GM18508 (cell line): ENCODE measurements around the gene SIGLEC5.
"Not testable (repeated sequence)": the region's sequence is repeated elsewhere in the genome, so short reads cannot be mapped to it uniquely, and the experiment has no call there.

ENCODE experiments used
- ATAC-seq: cut with Tn5 transposase; IDR thresholded peaks from one replicate; pipeline ENCODE4 v1.9.1; 2021; ENCODE audit warnings: moderate number of reproducible peaks; ENCODE audit not compliant: insufficient read depth, unreplicated experiment

Gene SIGLEC5, protein sequence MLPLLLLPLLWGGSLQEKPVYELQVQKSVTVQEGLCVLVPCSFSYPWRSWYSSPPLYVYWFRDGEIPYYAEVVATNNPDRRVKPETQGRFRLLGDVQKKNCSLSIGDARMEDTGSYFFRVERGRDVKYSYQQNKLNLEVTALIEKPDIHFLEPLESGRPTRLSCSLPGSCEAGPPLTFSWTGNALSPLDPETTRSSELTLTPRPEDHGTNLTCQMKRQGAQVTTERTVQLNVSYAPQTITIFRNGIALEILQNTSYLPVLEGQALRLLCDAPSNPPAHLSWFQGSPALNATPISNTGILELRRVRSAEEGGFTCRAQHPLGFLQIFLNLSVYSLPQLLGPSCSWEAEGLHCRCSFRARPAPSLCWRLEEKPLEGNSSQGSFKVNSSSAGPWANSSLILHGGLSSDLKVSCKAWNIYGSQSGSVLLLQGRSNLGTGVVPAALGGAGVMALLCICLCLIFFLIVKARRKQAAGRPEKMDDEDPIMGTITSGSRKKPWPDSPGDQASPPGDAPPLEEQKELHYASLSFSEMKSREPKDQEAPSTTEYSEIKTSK

DNA sequence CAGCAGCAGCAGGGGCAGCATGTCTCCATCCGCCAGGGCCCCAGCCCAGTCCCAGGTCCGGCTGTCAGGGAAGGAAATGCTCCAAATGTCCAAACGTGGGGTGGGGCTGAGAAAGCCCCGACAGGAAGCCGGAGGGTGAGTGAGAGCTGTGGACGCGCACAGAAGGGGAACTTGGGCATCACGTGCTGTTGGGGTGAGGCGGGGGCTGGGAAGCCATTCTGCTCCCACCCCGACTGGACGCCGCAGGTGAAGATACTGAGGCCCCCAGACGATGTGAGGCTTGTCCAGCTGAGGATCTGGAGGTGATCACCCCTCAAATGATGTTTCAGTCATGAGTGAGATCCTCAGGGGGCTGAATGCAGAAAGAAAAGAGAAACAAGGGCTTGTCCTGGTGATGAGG lies at the start of gene SIGLEC5:
Gene SIGLEC5, minus strand, starts transcription at position 87 of the 400 bp plus-strand sequence. Its CDS starts 66 bp downstream, at position 21.
- ATAC-seq = not testable (repeated sequence)

DNA sequence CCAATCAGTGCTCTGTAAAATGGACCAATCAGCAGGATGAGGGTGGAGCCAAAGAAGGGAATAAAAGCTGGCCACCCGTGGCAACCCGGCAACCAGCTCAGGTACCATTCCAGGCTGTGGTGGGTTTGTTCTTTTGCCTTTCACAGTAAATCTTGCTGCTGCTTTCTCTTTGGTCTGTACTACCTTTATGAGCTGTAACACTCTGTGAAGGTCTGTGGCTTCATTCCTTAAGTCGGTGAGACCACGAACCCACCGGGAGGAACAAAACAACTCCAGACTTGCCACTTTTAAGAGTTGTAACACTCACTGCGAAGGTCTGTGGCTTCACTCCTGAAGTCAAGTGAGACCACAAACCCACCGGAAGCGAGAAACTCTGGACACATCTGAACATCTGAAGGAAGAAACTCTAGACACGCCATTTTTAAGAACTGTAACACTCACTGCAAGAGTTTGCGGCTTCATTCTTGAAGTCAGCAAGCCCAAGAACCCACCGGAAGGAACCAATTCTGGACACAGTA lies 46.4 kb upstream of the SIGLEC5 start:
- no peak for ATAC-seq

DNA sequence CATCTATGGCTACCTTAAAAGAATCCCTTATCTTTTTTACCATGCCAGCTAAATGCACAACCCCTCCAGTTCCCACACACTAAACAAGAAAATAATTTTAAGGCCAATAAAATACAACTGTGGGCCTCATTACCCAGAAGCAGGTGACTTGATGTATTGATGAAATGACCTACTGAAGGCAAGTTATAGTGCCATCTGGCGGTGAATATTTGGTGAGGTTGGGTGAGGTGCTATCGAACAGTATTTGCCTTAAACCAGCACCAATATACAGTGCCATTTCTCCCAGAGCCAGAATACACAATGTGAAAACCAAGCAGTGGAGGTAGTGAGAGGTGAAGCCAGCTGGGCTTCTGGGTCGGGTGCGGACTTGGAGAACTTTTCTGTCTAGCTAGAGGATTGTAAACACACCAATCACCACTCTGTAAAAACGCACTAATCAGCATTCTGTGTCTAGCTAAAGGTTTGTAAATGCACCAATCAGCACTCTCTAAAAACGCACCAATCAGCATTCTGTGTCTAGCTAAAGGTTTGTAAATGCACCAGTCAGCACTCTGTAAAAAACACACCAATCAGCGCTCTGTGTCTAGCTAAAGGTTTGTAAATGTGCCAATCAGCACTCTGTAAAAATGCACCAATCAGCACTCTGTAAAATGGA lies 45.8 kb upstream of the SIGLEC5 start:
- not testable (repeated sequence) for ATAC-seq

DNA sequence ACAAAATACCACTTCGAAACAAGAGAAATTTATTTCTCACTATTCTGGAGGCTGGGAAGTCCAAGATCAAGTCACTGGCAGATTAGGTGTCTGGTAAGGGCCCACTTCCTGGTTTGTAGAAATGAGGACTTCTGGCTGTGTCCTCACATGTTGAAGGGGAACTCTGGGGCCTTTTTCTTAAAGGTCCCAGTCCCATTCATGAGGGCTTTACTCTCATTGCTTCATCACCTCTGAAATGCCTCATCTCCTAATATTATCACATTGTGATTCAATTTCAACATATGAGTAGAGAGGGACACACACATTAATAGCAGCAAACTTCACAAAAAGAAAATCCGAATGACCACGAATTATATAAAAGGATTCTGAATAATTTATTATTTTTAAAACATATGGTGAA lies 38.0 kb upstream of the SIGLEC5 start:
- no peak for ATAC-seq

DNA sequence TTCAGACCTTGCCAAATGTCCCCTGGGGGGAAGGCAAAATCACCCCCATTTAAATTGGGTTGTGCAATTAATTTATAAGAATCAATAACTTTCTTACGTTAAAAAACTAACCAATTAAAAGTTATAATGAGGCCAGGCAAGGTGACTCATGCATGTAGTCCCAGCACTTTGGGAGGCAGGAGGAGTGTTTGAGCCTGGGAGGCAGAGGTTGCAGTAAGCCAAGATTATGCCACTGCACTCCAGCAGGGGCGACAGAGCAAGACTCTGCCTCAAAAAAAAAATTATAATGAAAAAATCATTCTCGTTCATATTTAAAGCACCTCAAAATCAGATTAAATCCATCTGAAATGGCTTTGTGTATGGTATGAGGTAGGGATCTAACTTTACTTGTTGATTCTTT lies 34.8 kb upstream of the SIGLEC5 start:
- no peak for ATAC-seq

DNA sequence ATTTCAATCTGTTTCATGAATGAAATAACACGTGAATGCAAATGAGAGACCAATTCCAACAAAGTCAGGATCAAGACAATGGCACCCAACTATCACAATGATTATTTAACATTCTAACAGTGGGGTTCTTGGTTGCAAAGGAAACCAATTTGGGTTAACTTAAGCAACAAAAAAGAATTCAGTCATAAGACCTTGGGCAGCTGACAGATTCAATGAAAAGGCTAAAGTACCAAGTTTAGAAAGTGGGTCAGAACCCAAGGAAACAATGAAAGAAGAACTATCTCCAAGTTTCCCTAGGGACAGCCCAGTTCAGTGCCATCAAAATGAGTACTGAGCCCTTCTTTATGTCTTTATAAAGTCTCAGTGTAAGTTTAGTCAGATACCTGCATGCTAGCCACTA lies 33.9 kb upstream of the SIGLEC5 start:
- ATAC-seq = no peak

DNA sequence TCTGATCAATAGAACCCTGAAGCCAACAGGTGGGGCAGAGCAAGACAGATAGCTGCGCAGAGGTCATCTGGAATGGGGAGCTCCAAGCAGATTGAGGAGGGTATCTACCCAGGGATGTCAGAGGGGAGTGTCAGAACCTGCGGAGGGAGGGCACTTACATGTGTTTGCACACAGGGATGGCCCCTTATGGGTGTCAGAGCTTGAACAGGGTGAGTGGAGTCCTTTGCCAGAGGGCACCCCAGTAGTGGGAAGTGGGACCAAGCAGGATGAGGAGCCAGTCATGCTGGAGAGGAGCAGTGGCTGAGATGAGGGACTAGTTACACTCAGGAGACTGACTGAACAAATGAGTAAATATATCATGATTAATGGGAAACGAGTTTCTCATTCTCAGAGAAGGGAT lies 33.4 kb upstream of the SIGLEC5 start:
- ATAC-seq = no peak

DNA sequence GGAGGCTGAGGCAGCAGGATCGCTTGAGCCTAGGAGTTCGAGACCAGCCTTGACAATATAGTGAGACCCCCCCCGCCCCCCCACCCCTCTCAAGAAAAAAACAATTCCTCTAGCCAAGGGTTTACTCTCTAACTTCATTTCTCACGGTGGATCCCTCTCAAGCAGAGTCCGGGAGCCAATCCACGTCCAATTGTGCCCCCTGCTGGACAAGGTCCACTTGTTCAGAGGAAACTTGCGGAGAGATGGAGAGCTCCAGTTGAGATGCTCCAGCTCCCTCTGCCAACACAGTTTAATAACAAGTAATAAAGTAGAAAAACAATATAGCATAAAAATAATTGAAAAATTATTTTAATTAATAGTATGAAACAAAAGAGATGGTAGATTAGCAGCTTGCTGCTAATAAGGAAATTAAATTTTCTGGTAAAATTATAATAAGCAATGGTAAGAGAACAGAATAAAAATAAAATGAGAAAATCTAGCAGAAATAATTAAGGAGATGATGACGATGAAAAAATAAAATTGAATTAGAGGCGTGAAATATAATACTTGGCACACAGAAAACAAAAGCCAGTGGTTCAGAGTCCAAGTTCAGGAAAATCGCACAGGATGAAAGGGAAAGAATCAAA lies 30.9 kb upstream of the SIGLEC5 start:
- no peak for ATAC-seq

DNA sequence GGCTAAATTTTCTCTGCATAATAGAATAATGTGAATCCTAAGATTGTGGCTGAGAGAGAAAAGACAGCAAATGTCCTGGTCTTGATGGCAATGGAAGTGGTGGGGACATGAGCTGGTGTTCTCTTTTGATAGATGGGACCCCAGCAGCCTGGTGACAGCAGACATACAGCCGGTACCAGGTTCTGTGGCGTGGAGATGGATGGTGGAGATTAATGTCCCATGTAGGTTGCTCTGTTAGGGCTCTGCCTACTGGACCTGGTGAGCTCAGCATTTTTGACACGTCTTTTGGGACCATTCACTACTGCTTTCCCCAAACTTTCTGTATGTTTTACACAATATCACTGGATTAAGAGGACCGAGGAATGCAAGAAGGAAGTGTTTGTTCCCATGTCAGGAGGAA lies 24.6 kb upstream of the SIGLEC5 start:
- no peak for ATAC-seq

DNA sequence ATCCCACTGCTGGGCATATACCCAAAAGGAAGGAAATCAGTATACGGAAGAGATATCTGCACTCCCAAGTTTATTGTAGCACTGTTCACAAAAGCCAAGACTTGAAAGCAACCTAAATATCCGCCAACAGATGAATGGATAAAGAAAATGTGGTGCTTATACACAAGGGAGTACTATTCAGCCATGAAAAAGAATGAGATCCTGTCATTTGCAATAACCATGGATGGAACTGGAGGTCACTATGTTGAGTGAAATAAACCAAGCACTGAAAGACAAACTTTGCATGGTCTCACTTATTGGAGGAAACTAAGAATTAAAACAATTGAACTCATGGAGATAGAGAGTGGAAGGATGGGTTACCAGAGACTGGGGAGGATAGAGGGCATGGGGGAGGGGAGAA lies 23.0 kb upstream of the SIGLEC5 start:
- ATAC-seq = no peak

DNA sequence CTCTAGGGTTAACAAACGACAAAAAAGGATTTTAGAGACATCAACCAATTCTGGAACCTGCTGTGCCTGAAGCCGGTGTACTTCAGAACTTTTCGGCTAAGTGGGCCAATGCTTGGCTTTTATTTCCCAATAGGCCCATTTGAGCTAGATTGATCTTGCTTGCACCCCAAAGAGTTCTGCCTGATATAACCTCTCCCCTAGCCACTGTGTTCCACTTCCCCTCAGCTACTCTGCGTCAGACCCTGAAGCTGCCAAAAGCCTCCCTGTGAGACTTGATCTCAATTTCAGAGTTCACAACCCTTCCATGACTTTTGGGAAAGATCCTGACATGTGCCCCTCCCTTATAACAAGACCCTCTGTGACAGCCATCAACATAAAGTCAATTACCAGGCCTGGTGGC lies 22.1 kb upstream of the SIGLEC5 start:
- no peak for ATAC-seq

DNA sequence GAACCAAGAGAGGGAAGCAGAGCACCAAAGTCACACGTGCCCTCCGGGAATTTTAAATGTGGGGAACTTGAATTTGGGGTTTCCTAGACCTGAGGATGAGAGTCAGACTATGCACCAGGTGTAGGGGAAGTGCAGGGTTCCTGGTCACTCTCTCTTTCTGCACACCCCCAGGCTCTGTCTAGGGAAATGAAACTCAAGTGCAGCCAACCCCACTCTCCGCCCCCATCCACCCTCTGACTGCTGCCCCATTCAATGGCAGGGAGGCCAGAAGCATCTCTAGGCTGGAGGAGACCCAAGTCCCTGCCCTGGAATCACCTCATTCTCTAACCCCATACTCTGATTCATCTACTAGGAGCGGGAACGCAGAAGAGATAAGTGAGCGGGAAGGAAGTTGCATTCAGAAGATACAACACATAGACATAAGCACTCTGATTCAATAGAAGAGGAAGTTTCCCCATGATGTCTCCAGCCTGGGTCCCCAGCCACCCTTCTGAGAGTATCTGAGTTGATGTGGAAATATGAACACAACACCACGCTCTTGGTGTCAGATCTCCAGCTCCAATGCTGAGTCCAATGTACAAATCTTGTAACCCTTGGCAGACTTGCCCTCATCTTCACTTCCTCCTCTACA lies 21.1 kb upstream of the SIGLEC5 start:
- no peak for ATAC-seq

DNA sequence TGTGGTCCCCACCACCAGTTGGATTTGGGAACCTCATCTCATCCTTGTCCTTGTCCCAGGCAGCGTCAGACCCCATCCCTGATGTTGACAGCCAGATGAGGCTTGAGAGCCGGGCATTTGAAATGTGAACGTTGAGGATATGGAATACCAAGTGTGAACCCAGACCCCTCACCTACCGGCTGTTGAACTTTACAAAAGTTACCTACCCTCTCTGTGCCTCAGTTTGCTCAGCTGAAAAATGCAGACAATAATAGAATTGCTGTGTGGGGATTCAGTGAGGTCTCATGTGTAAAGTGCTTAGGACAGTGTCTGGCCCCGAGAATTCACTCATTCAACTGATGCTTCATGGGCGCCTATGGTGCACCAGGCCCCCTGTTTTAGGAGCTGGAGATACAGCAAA lies 17.1 kb upstream of the SIGLEC5 start:
- ATAC-seq = no peak

DNA sequence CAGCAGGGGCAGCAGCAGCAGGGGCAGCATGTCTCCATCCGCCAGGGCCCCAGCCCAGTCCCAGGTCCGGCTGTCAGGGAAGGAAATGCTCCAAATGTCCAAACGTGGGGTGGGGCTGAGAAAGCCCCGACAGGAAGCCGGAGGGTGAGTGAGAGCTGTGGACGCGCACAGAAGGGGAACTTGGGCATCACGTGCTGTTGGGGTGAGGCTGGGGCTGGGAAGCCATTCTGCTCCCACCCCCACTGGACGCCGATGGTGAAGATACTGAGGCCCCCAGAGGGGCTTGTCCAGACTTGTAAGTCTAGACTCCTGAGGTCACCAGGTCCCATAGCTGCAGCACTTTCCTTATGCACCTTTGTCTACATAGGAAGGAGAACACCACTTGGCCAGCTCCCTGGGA lies 16.5 kb upstream of the SIGLEC5 start, which contains the start of gene SIGLEC14:
Gene SIGLEC14, minus strand, starts transcription at position 96 of the 400 bp plus-strand sequence. Its CDS starts 66 bp downstream, at position 30.
- not testable (repeated sequence) for ATAC-seq

DNA sequence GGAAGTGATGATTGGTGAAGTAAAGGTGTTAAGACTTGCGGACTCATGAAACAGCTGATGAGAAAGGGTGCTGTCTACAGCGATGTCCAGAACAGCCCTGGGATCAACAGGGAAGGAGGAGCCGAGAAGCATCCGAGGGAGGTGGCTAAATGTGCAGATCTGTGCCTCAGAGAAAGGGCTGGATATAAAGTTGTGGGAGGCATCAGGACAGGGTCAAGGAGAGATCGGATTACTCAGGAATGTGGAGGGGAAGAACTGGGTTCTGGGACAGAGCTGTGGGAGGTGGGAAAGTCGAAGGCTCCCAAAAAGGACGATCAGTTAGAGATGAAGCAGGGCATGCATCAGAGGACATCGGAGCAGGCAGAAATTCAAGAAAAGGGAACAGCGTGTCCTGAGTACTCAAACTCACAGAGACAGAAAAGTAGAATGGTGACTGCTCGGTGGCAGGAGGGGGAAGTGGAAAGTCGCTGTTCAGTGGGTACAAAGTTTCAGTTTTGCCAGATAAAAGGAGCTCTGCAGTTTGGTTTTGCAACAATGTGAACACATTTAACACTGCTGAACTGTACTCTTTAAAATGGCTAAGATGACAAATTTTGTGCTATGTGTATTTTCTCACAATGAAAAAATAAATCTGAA lies 14.6 kb upstream of the SIGLEC5 start:
- ATAC-seq = no peak

DNA sequence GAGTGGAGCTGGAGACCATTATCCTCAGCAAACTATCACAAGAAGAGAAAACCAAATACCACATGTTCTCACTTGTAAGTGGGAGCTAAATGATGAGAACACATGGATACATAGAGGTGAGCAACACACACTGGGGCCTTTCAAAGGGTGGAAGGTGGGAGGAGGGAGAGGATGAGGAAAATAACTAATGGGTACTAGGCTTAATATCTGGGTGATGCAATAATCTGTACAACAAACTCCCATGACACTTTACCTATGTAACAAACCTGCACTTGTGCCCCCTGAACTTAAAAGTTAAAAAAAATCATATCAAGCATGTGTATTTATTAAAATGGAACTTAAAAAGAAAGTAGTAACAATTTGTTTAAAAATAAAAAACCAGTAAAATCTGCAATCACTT lies 11.4 kb upstream of the SIGLEC5 start:
- no peak for ATAC-seq

DNA sequence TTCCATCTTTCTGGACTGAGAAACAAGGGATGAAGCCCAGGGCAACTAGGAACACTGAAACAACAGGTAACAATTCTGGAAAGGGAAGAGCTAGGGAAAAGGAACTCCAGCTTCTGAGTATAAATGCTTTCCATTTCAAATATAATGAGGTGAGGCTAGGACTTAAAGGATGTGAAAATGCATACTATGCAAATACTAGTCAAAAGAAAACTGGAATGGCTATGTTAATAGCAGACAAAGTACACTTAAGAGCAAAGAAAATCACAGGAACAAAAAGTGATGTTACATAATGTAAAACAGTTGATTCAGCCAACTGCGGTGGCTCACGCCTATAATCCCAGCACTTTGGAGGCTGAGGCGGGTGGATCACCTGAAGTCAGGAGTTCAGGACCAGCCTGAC lies 10.2 kb upstream of the SIGLEC5 start:
- no peak for ATAC-seq

DNA sequence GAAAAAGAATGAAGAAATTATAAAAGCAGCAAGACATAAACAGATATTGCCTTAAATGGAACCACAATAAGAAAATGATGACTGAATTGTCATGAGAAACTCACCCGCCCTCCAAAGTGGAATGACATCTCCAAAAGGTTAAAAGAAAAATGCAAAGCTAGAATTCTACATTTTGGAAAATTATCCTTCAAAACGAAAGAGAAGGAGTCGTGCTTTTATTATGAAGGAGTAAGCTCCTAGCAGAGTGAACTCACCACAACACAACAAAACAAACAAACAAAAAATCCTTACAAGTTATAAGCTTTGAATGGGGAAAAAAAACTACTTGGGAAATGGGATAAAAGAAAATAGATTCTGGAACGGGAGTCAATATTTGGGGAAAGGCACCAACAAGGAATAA lies 9.7 kb upstream of the SIGLEC5 start:
- ATAC-seq = no peak

DNA sequence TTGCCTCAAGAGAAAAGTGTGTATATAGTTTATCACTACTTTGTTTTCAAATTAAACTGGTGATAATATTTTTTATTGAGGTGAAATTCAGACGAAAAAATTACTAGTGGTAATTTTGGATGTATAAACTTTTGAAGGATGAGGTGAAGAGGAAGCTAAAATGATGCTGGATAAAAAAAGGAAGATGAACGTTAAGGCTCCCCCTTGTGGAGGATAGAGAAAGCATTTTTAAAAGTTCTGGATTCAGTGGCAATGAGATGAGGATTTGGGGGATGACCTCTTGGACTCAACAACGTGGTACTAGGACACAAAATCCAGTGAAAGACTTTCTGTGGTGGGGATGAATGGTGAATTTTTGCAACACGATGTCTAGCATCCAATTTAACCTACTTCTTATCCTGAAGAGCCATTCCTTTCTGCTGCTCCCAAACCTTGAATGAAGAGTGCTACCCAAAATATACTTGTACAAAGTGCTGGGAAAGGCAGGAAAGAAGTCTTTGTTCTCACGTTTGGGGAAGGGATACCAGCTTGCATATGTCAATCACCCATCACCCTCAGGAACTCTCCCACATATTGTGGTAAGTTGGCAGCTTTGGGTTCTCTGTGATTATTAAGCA lies 7.3 kb upstream of the SIGLEC5 start:
- no peak for ATAC-seq
